ENCODE data around the gene ELFN2.
A peak's percentile ranks its signal among the peaks of the same experiment; 100 is the strongest.
"Not testable (repeated sequence)": the region's sequence is repeated elsewhere in the genome, so short reads cannot be mapped to it uniquely, and the experiment has no call there.

Gene ELFN2

GRCh38 chr22:37335806-37336199 lies 91.5 kb downstream of the ELFN2 start:
- DNase-seq (ENCODE audit: low spot score), result no peak

- peak; percentile 35 for DNase-seq (ENCODE audit: low spot score)
Measured at GRCh38 chr22:37334859-37335805, 92.1 kb downstream of the ELFN2 start.

- DNase-seq (ENCODE audit: low spot score), result no peak
Measured at GRCh38 chr22:37334461-37334858, 92.8 kb downstream of the ELFN2 start.

GRCh38 chr22:37333724-37334460 lies 93.4 kb downstream of the ELFN2 start:
- DNase-seq (ENCODE audit: low spot score), result no peak

- no peak for DNase-seq (ENCODE audit: low spot score)
Measured at GRCh38 chr22:37331856-37332536, 95.3 kb downstream of the ELFN2 start.

GRCh38 chr22:37331034-37331428 lies 96.2 kb downstream of the ELFN2 start:
- no peak for DNase-seq (ENCODE audit: low spot score)

GRCh38 chr22:37330200-37331033 lies 96.9 kb downstream of the ELFN2 start:
- DNase-seq (ENCODE audit: low spot score), result peak; percentile 69

GRCh38 chr22:37329238-37330140 lies 97.8 kb downstream of the ELFN2 start:
- no peak for DNase-seq (ENCODE audit: low spot score)

GRCh38 chr22:37328538-37329237 lies 98.6 kb downstream of the ELFN2 start:
- DNase-seq (ENCODE audit: low spot score), result not testable (repeated sequence)

- DNase-seq (ENCODE audit: low spot score), result peak; percentile 50
Measured at GRCh38 chr22:37328017-37328416, 99.3 kb downstream of the ELFN2 start.

GRCh38 chr22:37326726-37327125 lies 100.6 kb downstream of the ELFN2 start:
- no peak for DNase-seq (ENCODE audit: low spot score)

GRCh38 chr22:37325039-37325395 lies 102.3 kb downstream of the ELFN2 start:
- DNase-seq (ENCODE audit: low spot score), result no peak

- DNase-seq (ENCODE audit: low spot score), result no peak
Measured at GRCh38 chr22:37324340-37325038, 102.8 kb downstream of the ELFN2 start.

- DNase-seq (ENCODE audit: low spot score), result no peak
Measured at GRCh38 chr22:37320726-37321677, 106.3 kb downstream of the ELFN2 start.

GRCh38 chr22:37319469-37319868 lies 107.8 kb downstream of the ELFN2 start:
- no peak for DNase-seq (ENCODE audit: low spot score)

- no peak for DNase-seq (ENCODE audit: low spot score)
Measured at GRCh38 chr22:37318364-37319109, 108.7 kb downstream of the ELFN2 start.

Measured in COLO829 (cell line).